ENCODE data around the gene ITGA3.
A peak's percentile ranks its signal among the peaks of the same experiment; 100 is the strongest.

ITGA3 gene

DNA sequence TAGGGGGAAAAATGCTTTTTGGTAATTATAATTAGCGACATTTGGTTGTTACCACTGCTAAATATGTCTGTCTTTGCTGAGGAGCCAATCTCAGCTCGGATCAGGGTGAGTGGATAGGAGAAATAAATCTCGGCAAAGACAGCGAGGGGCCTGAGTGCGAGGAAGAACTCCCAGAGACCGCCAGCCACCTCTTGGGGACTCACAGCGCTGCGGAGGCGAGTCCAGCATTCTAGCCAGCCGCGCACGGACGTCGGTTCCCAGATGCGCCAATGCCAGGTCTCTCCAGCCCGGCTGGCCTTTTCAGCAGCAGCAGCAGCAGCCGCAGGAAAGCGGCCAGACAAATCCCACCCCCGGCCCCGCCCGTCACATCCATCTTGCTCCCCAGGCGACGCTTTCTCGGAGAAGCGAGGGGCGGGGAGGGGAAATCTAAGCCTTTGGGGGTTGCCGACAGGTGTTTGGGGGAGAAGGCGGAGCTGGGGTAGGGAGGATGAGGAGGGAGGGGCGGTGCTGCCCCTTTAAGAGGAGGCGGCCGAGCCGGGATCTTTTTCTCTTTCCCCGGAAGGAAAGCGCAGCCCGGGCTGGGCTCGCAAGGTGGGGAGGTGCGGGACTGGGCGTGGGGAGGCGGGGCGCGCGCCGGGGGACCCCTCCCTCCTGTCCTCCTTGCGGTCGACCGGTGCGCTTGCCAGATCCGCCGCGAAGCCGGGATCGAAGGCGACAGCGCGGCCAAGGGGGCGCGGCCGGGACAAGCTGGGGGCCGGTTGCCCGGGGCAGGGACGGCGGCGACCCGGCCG, at the start of gene ITGA3:
ITGA3 (plus strand) TSS at position 685 of the 791 bp plus-strand sequence. CDS start 330 bp downstream, outside the sequence.
- DNase-seq: peak; percentile 72

DNA sequence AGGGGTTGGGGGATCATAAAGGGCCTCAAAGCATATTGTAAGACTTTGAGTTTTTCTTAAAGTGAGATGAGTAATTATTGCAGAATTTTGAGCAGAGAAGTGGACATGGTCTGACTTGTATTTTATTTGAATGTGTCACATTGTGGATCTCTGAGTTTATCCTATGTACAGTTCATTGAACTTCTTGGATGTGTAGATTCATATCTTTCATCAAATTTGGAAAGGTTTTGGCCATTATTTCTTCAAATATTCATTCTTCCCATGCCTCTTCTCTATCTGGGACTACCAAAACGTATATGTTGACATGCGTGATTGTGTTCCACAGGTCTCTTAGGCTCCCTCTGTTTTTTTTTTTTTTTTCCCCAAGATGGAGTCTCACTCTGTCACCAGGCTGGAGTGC, 46.6 kb upstream of the ITGA3 start:
- DNase-seq: no peak

DNA sequence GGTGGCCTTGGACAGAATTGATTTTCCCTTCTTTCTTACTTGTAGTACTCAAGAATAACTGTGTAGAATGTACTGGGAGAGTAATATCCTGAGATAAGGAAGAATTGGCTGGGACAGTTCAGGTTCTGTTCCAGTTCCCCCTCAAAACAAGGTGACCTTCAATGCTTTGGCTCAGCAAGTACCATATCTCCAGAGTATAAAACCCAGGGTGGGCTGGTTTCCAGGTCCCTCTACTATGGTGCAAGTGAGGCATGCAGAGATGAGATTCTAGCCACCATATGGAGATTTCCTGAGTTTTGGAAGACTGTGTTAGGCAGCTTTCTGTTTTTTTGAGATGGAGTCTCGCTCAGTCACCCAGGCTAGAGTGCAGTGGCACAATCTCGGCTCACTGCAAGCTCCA, 42.8 kb upstream of the ITGA3 start:
- no peak for DNase-seq

DNA sequence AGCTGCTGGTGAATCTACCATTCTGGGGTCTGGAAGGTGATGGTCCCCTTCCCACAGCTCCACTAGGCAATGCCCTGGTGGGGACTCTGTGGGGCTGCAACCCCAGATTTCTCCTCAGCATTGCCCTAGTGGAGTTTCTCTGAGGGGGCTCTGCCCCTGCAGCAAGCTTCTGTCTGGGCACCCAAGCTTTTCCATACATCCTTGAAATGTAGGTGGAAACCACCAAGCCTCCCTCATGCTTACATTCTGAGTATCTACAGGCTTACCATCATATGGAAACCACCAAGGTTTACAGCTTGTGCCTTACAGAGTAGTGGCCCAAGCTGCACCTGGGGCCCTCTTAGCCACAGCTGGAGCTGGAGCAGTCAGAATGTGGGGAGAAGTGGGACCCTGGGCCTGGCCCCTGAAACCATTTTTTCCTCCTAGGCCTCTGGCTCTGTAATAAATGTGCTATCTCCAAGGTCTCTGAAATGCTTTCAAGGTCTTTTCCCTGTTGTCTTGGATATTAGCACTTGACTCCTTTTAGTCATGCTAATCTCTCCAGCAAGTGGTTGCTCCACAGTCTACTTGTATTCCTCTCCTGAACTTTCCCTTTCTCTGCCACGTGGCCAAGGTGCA, 41.3 kb upstream of the ITGA3 start:
- DNase-seq: no peak

DNA sequence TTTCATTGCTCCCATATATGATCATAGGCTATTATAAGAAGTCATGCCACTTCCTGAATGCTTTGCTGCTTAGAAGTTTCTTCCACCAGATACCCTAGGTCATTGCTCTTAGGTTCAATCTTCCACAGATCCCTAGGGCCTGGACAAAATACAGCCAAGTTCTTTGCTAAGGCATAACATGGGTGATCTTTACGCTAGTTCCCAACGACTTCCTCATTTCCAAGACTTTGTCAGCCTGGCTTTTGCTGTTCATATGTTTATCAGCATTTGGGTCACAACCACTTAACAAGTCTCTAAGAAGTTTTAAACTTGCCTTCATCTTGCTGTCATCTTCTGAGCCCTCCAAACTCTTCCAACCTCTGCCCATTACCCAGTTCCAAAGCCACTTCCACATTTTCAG, 40.8 kb upstream of the ITGA3 start:
- no peak for DNase-seq

DNA sequence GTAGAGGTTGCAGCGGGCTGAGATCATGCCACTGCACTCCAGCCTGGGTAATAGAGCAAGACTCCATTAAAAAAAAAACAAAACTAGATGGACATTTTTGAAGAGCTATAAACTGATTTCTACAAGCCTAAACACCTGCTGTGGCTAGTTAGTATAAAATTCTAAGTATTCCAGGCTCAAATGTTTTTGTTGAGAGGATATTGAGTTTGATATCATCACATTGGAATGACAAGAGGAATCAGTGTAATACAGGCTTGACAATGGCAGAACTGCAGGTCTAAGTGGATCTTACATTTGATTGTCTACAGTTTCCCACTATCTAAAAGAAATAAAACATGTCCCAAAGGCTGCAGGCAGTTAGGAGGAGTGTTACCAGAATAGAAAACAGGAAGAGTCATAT, 37.0 kb upstream of the ITGA3 start:
- DNase-seq: no peak

DNA sequence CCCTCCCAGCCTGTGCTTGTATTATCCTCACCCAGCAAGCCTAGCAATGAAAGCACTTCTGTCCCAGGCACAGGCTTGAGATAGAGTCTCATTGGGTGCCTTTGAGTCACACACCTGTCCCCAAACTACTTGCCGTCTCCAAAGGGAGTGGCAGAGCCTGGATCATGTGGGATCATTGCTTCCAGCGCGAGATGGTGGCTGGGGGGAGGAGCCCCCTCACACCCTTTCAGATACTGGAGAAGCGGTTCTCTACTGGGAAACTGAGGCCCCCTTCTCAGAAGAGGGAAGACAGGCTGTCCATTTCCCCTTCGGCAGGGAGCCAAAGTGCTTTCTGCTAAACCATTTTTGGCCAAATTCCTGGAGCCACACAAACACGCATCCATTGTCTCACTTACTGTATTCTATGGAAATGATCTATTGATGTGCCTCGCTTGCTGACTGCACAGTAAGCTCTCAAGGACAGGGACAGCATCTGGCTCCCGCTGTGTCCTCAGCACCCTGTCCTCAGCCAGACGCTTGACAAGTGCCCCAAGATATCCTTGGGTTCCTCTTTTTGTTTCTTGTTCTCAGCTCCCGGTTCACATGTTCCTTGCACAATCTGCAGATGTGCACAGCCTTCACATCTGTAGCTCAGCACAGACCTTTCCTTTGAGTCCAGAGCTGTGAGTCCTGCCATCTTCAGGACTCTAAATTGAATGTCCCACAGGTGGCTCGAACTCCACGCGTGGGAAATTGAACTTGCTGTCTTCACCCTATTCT, 34.9 kb upstream of the ITGA3 start:
- no peak for DNase-seq

DNA sequence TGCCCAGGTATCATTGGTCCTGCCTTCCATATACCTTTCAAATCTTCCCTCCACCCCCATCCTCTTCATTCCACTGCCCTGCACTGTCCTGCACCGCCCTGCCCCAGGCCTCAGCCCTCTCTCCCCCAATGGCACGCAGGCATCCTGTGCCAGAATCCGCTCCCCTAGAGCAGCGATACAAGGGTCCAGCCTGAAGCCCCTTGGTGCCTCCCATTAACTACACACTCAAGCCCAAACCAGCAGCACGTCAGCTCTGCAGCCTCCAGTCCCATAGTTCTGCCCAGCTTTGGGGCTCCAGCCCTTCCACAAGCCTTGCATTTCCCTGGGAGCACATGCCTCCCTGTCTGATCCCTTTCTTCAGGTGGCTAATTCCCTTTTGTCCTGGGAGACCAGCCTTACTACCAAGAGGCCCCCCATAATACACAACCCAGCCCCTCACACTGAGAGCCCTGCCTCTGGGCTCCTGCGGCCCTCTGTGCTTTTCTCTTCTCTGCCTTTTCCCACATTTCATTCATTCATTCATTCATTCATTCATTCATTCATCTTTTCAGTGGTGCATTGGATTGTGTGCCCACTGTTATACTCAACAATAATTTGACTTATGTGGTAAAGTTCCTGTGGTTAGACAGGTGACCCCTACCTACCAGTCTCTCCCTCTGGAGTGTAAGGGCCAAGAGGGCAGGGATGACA, 34.1 kb upstream of the ITGA3 start:
- no peak for DNase-seq

DNA sequence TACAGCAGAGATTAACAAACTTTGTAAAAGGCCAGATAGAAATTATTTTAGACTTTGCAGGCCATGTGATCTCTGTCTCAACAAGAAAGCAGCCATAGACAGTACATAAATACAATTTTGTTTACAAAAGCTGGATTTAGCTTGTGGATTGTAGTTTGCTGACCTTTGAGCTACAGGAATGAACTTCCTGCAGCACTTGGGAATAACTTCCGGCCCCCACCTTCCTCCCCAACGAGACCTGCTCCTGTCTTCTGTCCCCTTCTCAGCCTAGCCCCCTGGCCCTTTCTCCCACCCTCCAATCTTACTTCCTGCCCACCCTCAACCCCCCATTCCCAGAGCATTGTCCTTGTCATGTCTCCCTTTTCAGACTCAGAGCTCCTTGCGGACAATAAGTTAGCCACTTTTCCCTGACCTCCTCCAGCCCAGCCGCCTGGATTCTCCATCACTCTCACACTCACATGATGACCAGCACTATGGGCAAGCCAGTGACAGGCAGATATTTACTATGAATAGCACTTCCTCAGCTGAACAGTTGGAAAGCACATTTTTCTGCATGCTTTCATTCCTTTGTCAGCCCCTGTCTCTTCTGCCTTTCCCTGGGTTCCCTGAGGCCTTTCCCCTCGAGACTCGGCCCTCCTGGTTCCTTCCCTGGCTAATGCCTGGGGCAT, 33.3 kb upstream of the ITGA3 start:
- DNase-seq: no peak

DNA sequence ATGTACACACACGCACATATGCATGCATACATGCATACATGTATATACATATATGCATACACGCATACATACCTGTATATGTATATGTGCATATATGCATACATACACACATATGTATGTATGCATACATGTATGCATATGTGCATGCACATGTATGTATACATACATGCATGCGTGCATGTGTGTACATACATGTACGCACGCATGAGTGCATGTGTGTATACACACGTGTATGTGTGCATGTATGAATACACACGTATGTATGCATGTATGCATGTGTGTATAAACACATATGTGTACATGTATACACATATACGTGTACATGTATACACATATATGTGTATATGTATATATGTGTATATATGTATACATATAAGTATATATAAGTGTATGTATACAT, 32.4 kb upstream of the ITGA3 start:
- DNase-seq: no peak

DNA sequence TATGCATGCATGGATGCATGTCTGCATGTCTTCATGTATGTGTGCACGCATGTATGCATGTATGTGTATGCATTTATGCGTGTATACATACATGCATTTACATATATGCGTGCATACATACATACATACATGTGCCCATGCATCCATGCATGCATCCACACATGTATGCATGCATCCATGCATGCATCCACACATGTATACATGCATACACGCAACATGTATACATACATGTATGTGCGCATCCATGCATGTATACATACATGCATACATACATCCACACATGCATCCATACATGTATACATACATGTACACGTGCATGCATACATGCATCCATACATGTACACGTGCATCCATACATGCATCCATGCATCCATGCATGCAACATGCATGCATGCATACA, 31.1 kb upstream of the ITGA3 start:
- DNase-seq: no peak

DNA sequence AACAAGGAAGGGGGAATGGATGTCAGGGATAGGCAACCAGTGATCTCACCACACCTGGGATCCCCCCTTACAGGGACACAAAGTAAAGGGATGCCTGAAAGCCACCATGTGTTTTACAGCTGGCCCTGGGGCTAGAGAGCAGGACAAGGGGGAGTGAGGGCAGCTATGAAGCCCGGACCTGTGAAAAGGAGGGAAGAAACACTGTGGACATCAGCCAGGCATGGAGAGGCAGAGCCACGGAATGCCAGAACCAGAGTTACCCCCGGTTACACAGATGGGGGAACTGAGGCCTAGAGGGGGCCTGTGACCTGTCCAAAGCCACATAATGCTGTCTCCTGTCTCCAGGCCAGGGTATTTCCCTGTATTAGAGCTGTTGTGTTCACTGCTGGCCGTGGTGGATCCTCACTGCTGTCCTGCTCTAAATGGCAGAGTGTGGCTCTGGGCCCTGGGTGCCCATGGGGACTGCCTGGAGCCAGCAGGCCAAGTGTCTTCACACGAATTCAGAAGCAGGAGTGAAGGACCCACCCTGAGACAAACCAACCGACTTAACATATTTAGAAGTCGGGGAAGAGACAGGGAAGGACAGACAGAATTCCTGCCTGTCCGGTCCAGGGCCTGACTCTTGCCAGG, 29.7 kb upstream of the ITGA3 start:
- no peak for DNase-seq

DNA sequence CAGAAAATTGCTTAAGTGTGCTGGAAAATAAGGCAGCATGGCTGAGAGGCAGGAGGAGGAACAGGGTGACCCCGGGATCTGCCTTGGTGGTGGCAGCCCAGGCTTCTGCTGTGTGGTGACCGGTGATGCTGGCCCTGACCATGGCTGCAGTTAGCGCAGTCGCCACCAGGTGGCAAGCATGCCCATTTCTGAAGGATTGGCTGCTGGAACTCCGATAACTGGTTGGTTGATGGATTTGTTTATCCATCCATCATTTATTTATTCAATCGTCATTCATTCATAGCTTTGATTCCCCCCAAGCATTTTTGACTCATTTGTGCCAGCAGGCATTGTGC, 29.1 kb upstream of the ITGA3 start:
- DNase-seq: peak; percentile 60

DNA sequence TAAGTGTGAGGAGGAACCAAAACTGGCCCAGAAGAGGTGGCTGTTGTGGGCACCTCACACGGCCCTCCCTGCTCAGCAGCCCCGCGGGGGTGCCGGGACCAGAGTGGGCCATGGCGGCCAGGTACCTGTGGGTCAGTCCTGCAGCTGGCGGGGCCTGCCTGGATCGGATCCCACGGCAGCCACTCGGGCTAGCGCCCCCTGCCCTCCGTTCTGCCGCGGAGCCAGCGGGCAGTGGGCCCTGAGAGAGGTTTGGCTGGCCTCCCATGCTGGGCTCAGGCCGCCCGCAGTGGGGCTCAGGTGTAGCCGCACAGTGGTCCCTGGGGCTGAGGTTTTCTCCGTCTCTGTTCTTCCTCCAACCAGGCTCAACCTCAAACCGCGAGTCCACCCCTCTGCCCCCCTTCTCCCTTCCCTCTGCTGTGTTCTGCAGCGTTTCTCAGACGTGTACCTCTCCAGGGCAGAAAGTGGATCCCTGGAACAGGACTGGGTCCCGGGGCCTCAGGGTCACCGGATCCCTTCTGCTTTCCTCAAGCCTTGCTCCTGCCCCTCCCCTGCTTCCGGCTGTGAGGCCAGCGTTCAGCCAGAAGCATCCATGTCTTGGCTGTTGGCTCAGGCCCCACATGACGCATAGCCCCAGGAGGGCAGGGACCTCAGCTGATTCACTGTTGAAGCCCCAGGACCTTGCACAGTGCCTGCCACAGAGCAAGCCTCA, 28.6 kb upstream of the ITGA3 start:
- no peak for DNase-seq

DNA sequence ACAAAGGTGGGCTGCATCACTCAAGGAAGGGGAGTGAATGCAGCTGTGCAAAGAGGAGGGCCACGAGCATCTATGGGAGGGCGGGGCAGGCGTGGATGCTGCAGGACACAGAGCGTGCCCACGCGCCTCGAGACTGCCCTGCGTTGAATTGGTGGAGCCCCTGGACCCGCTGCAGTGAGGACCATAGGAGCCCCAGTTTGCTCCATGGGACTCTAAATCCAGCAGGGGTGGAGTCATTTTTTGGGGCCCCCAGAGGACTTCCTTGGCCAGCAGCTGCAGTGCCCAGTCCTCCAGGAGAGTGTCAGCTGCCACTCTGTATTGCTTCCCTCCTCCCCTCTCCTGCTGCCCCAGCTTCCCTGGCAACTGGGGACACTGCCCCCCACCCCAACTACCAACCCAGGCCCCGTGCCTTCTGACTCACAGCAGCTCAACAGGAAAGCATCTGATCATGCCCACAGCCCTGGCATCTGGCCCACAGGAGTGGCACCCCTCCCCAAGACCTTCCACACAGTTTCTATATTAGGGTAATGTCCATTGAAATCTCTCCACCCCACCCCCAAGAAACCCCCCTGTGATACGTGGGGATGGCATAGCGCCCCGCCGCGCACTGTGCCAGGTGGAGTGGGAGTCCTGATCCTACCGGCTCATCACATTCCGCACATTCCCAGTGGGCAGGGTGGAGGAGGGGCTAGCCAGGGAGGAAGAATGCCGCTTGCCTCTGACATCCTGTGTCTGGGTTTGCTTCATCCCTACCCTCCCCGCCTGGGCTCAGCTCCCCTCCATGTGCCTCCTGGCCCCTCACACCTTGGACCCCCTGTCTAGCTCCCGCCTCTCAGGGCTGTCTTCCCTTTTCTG, 27.8 kb upstream of the ITGA3 start:
- DNase-seq: no peak

DNA sequence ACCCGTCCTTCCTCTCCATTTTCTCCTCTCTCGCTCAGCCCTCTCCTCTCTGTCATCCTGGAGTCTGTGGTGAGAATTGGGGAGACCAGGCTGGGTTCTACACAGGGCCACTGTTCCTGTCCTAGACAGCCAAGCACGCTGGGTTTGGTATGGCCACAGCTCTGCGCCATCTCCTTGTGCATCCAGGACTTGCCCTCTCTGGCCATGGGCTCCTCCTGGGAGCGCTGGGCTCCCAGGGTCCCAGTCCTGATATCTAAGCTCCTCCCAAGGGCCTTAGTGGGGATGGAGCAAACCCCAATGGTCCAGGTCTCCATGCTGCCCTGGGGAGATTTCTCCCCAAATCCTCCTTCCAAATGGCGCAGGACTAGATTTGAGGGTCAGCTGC, 27.2 kb upstream of the ITGA3 start:
- no peak for DNase-seq

DNA sequence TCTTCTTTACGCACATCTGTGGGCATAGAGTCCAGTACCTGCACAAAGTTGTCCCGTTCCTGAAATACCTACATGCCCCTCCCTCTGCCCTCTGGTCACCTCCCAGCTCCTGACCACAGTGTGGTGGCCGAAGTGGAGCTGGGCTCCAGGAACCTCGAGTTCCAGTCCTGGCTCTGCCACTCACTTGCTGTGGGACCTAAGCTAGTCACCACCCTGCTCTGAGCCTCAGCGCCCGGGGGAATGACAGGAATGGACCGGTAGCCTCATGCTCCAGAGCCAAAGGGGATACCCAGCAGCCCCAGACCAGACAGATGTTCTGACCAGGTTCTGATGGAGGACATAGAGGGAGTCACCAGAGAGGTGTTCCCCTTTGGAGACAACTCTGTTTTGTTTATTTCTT, 26.7 kb upstream of the ITGA3 start:
- no peak for DNase-seq

DNA sequence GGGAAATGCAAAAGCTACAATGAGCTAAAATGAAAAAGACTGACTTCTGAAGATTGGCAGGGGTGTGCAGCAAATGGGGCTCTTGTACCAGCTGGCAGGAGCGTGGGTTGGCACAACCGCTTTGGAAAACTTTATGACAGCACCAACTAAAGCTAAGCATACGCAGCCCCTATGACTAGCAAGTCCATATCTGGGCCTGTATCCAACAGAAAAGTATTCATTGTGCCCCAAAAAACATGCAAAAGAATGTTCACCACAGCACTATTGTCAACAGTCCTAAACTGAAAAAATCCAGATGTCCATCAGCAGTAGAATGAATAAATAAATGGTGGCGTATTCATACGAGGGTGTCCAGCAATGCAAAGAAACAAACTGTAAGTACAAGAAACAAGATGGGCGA, 22.6 kb upstream of the ITGA3 start:
- DNase-seq: no peak

DNA sequence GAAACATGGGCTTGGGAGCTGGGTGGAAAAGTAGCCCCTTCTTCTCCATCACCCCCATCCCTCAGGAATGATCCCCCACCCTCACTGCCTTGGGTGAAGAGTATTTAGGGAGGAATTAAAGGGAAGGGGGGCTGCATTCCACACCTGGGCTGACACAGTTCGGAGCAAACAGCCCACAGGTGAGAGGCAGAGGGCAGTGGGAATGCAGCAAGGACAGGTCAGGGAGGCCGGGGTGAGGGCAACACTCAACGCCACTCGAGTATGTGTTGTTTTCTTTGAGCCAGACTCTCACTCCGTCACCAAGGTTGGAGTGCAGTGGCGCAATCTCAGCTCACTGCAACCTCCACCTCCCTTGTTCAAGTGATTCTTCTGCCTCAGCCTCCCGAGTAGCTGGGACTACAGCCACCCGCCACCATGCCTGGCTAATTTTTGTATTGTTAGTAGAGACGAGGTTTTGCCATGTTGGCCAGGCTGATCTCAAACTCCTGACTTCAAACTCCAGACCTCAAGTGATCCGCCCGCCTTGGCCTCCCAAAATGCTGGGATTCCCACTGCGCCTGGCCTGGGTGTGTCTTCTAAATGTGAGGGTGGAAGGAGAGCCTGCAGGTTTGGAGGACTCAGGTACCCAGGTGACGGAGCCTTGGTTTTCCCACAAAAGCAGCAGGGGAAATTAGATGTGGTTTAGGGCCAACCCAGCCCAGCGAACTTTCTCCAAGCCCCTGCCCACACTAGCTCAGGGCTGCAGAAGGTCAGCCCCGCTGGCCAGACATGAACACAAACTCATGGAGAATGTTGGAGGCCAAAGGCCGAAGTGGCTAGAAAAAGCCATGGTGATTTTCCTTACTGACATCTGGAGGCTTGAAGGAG, 21.2 kb upstream of the ITGA3 start:
- DNase-seq: no peak

DNA sequence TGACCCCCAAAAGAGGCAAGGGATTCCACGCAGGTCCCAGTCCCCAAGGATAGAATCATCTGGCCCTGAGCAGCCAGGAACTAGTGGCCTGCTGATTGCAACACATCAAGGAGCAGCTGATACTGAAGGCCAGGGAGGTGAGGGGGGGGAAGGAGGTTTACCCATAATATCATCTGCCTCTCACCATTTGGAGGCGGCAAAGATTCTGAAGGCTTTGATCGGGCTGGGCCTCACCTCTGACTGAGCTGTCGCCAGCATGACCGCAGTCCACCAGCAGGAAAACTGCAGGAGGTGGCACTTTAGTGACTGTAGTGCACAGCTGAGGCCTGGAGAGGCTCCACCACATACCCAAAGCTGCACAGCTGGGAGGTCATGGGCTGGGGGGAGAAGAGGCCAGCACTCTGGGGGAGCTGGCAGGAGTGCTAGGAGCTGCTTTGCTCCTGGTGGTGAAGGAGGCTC, 20.5 kb upstream of the ITGA3 start:
- DNase-seq: no peak
